ENCODE results near the gene SMYD3. TPM values are rescaled to one million over a fixed set of nuclear protein-coding genes. Genes with fewer than 3 reads are reported as not detected.

The SMYD3 gene
- total RNA-seq, 4 donors from 2014 or later = 12.0 to 15.0 (median 13.2) TPM

DNA sequence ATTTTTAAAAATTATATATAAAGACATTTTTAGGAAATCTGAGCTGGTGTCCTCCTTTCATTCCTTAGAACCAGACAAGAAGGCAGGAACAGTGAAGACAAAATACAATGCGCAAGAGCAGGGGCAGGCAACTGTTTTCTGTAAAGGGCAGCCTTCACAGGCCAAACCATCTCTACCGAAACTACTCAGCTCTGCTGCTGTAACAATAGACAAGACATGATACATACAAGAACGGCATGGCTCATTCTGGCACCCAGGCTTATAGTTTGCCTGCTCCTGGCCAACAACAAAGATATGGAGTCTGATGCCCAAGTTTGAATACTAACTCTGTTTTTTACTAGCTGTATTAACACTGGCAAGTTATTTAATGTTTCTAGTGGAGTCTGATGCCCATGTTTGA, 232.0 kb downstream of the SMYD3 start:
- TF ChIP-seq EP300 (IDR thresholded peaks at IDR 0.05) = no peak
- no peak for TF ChIP-seq POLR2A (IDR thresholded peaks at IDR 0.05; ENCODE audit: low read depth)
- TF ChIP-seq POLR2AphosphoS5 (IDR thresholded peaks at IDR 0.05) = no peak
- TF ChIP-seq, protein P1, sequence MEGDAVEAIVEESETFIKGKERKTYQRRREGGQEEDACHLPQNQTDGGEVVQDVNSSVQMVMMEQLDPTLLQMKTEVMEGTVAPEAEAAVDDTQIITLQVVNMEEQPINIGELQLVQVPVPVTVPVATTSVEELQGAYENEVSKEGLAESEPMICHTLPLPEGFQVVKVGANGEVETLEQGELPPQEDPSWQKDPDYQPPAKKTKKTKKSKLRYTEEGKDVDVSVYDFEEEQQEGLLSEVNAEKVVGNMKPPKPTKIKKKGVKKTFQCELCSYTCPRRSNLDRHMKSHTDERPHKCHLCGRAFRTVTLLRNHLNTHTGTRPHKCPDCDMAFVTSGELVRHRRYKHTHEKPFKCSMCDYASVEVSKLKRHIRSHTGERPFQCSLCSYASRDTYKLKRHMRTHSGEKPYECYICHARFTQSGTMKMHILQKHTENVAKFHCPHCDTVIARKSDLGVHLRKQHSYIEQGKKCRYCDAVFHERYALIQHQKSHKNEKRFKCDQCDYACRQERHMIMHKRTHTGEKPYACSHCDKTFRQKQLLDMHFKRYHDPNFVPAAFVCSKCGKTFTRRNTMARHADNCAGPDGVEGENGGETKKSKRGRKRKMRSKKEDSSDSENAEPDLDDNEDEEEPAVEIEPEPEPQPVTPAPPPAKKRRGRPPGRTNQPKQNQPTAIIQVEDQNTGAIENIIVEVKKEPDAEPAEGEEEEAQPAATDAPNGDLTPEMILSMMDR (IDR thresholded peaks at IDR 0.05) = no peak
- intact Hi-C loops (cut with DNase I) = no loop called here
- H3K4me3 ChIP-seq = no peak overlapping the region
- no peak for DNase-seq (ENCODE audit: extremely low spot score)
- WGBS = 98% methylated on average over 3 of the region's 3 CpGs
- no peaks in the 10 kb centered on the region for H3K4me1 ChIP-seq
- no peaks in the 10 kb centered on the region for H3K36me3 ChIP-seq
- H3K27me3 ChIP-seq = no peaks in the 10 kb centered on the region
- H3K27ac ChIP-seq (replicated peaks in 1 of 4) = no peak overlapping the region
- H3K9me3 ChIP-seq = no peaks in the 10 kb centered on the region

DNA sequence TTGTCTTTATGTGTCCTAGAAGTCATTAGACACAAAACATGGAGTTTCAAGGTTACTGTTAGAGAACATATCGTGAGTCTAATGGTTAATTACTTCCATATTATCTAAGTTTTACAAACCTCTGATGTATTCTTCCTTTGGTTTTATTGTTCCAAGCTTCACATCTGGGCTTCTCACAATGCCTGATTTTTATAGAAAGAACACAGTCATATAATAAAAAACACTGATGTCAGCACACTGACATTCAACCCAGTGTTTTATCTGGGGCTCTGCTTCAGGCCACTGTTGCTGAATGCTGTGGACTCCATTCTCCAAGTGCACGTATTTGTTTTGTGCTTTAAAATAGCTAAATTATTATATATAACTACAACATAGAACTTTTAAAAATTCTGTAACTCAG, 232.9 kb downstream of the SMYD3 start:
- Histone ChIP-seq H3K9me3 (no peaks in the 10 kb centered on the region), H3K4me1 (no peaks in the 10 kb centered on the region), H3K27me3 (no peaks in the 10 kb centered on the region), H3K4me3 (no peak overlapping the region), H3K36me3 (no peaks in the 10 kb centered on the region), H3K27ac (replicated peaks in 1 of 4) (no peak overlapping the region)
- DNase-seq (ENCODE audit: extremely low spot score) = no peak
- TF ChIP-seq POLR2A (IDR thresholded peaks at IDR 0.05; ENCODE audit: low read depth) (no peak), EP300 (IDR thresholded peaks at IDR 0.05) (no peak), POLR2AphosphoS5 (IDR thresholded peaks at IDR 0.05) (no peak)
- TF ChIP-seq, protein P1 (IDR thresholded peaks at IDR 0.05) = no peak
- 87% methylated on average over 2 of the region's 2 CpGs for WGBS
- intact Hi-C loops (cut with DNase I) = no loop called here

DNA sequence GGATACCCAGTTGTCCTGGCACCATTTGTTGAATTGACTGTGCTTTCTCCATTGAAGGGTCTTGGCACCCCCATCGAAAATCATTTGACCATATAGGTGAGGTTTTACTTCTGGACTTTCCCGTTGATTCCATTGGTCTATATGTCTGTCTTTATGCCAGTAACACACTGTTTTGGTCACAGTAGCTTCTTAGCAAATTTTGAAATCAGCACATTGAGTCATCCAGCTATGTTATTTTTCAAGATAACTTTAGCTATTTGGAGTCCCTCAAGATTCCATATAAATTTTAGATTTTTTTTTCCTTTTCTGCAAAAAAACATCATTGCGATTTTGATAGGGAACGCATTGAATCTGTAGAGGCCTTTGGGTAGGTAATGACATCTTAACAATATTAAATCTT, 235.6 kb downstream of the SMYD3 start:
- DNase-seq (ENCODE audit: extremely low spot score) = no peak
- Histone ChIP-seq H3K9me3 (no peaks in the 10 kb centered on the region), H3K36me3 (no peaks in the 10 kb centered on the region), H3K4me3 (no peak overlapping the region), H3K4me1 (no peaks in the 10 kb centered on the region), H3K27me3 (no peaks in the 10 kb centered on the region), H3K27ac (replicated peaks in 1 of 4) (no peak overlapping the region)
- 95% methylated on average over 4 of the region's 4 CpGs for WGBS
- intact Hi-C loops (cut with DNase I) = no loop called here
- no peak for TF ChIP-seq POLR2A (IDR thresholded peaks at IDR 0.05; ENCODE audit: low read depth)
- no peak for TF ChIP-seq POLR2AphosphoS5 (IDR thresholded peaks at IDR 0.05)
- no peak for TF ChIP-seq EP300 (IDR thresholded peaks at IDR 0.05)
- TF ChIP-seq, protein P1 (IDR thresholded peaks at IDR 0.05) = no peak

DNA sequence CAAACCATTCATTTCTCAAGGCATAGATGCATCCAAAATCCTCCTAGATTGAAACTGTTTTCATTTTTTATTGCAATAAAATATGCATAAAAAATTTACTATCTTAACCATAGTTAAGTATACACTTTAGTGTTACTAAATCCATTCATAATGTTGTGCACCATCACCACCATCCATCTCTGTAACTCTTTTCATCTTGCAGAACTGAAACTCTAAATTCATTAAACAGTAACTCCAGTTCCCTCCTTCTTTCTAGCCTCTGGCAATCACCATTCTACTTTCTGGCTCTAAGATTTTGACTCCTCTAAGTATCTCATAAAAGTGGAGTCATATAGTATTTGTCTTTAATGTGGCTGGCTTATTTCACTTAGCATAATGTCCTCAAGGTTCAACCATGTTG, 236.8 kb downstream of the SMYD3 start:
- TF ChIP-seq EP300 (IDR thresholded peaks at IDR 0.05) (no peak), POLR2AphosphoS5 (IDR thresholded peaks at IDR 0.05) (no peak), POLR2A (IDR thresholded peaks at IDR 0.05; ENCODE audit: low read depth) (no peak)
- TF ChIP-seq, protein P1 (IDR thresholded peaks at IDR 0.05) = no peak
- DNase-seq (ENCODE audit: extremely low spot score) = no peak
- intact Hi-C loops (cut with DNase I) = no loop called here
- Histone ChIP-seq H3K4me3 (no peak overlapping the region), H3K4me1 (no peaks in the 10 kb centered on the region), H3K27ac (replicated peaks in 1 of 4) (no peak overlapping the region), H3K27me3 (no peaks in the 10 kb centered on the region), H3K9me3 (no peaks in the 10 kb centered on the region), H3K36me3 (no peaks in the 10 kb centered on the region)

DNA sequence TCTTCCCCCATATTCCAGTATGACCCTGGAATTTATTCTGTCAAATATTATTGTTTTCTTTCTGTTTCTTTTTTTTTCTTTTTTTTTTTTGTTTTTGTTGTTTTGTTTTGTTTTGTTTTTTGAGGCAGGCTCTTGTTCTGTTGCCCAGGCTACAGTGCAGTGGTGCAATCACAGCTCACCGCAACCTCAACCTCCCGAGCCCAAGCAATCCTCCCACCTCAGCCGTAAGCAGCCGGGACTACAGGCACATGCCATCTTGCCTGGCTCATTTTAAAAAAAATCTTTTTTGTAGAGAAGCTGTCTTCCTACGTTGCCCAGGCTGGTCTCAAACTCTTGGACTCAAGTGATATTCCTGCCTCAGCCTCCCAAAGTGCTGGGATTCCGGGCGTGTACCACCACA, 237.6 kb downstream of the SMYD3 start:
- over 99% methylated on average over 7 of the region's 7 CpGs for WGBS
- TF ChIP-seq POLR2AphosphoS5 (IDR thresholded peaks at IDR 0.05) (no peak), POLR2A (IDR thresholded peaks at IDR 0.05; ENCODE audit: low read depth) (no peak), EP300 (IDR thresholded peaks at IDR 0.05) (no peak)
- TF ChIP-seq, protein P1 (IDR thresholded peaks at IDR 0.05) = no peak
- H3K9me3 ChIP-seq = no peaks in the 10 kb centered on the region
- no peak for DNase-seq (ENCODE audit: extremely low spot score)
- H3K36me3 ChIP-seq = no peaks in the 10 kb centered on the region
- intact Hi-C loops (cut with DNase I) = no loop called here
- H3K27ac ChIP-seq (replicated peaks in 1 of 4) = no peak overlapping the region
- H3K4me3 ChIP-seq = no peak overlapping the region
- H3K4me1 ChIP-seq = no peaks in the 10 kb centered on the region
- H3K27me3 ChIP-seq = no peaks in the 10 kb centered on the region
